NB4 (cell line): ENCODE results near the gene JAG2.

ENCODE experiments used
- POLR2A ChIP-seq: IDR thresholded peaks from 2 replicates; pipeline ENCODE4 v1.6.1; 2011; ENCODE audit warnings: mild to moderate bottlenecking; ENCODE audit not compliant: insufficient read length; ENCODE audit errors: extremely low read depth
- TF ChIP-seq, protein P1 (sequence below): IDR thresholded peaks from one replicate; pipeline ENCODE4 v1.5.1; 2012; ENCODE audit warnings: low read depth, low read length

GRCh38 chr14:105126126-105126980 is 42.2 kb downstream of the JAG2 start:
- TF ChIP-seq, protein P1, sequence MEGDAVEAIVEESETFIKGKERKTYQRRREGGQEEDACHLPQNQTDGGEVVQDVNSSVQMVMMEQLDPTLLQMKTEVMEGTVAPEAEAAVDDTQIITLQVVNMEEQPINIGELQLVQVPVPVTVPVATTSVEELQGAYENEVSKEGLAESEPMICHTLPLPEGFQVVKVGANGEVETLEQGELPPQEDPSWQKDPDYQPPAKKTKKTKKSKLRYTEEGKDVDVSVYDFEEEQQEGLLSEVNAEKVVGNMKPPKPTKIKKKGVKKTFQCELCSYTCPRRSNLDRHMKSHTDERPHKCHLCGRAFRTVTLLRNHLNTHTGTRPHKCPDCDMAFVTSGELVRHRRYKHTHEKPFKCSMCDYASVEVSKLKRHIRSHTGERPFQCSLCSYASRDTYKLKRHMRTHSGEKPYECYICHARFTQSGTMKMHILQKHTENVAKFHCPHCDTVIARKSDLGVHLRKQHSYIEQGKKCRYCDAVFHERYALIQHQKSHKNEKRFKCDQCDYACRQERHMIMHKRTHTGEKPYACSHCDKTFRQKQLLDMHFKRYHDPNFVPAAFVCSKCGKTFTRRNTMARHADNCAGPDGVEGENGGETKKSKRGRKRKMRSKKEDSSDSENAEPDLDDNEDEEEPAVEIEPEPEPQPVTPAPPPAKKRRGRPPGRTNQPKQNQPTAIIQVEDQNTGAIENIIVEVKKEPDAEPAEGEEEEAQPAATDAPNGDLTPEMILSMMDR: no peak
- TF ChIP-seq POLR2A: no peak
